Trophoblast cell (in vitro differentiated cells and primary cell): ENCODE measurements around the gene TNFAIP3.

Experiments
- DNase-seq, 2 donors: peaks; one replicate each; pipeline ENCODE4 v3.0.0-alpha.2; 2016
- H2AFZ ChIP-seq: 2 replicates; pipeline ENCODE4 v1.6.1; 2013; ENCODE audit warnings: low read length, moderate library complexity, mild to moderate bottlenecking; ENCODE audit not compliant: insufficient read depth, poor library complexity
- H2AK5ac ChIP-seq: 2 replicates; pipeline ENCODE4 v1.6.1; 2013; ENCODE audit warnings: mild to moderate bottlenecking, low read length
- H2BK120ac ChIP-seq: 2 replicates; pipeline ENCODE4 v1.6.1; 2013; ENCODE audit warnings: low read length, mild to moderate bottlenecking, moderate library complexity; ENCODE audit not compliant: insufficient read depth, poor library complexity
- H2BK12ac ChIP-seq: 2 replicates; pipeline ENCODE4 v1.6.1; 2013; ENCODE audit warnings: mild to moderate bottlenecking, low read length, moderate library complexity
- H2BK5ac ChIP-seq: 2 replicates; pipeline ENCODE4 v1.6.1; 2013; ENCODE audit warnings: low read length, low read depth, moderate library complexity, mild to moderate bottlenecking; ENCODE audit not compliant: poor library complexity
- H3K14ac ChIP-seq: 2 replicates; pipeline ENCODE4 v1.6.1; 2013; ENCODE audit warnings: mild to moderate bottlenecking, low read length
- H3K18ac ChIP-seq: 2 replicates; pipeline ENCODE4 v1.6.1; 2013; ENCODE audit warnings: mild to moderate bottlenecking, low read length
- H3K23ac ChIP-seq: 2 replicates; pipeline ENCODE4 v1.6.1; 2013; ENCODE audit warnings: low read length
- H3K27ac ChIP-seq: 2 replicates; pipeline ENCODE4 v1.5.1; 2013; ENCODE audit warnings: low read depth, mild to moderate bottlenecking, inconsistent platforms, low read length, moderate library complexity
- H3K27me3 ChIP-seq: 2 replicates; pipeline ENCODE4 v1.6.1; 2013; ENCODE audit warnings: inconsistent platforms, mild to moderate bottlenecking, low read length, moderate library complexity; ENCODE audit not compliant: insufficient read depth
- H3K36me3 ChIP-seq, 2 experiments: 1 replicate in 1 of 2; 2 replicates in 1 of 2; pipeline ENCODE4 v1.6.1; 2013; ENCODE audit warnings: low read length in 2 of 2, mild to moderate bottlenecking in 2 of 2, moderate library complexity in 1 of 2; ENCODE audit not compliant: insufficient read depth in 2 of 2, control insufficient read depth in 1 of 2
- H3K4ac ChIP-seq: 2 replicates; pipeline ENCODE4 v1.6.1; 2013; ENCODE audit warnings: low read depth, mild to moderate bottlenecking, low read length, moderate library complexity
- H3K4me1 ChIP-seq, 2 experiments: 1 replicate in 1 of 2; 2 replicates in 1 of 2; pipeline ENCODE4 v1.6.1; 2013; ENCODE audit warnings: low read length in 2 of 2, mild to moderate bottlenecking in 2 of 2, moderate library complexity in 1 of 2; ENCODE audit not compliant: insufficient read depth in 2 of 2, control insufficient read depth in 1 of 2
- H3K4me2 ChIP-seq: 2 replicates; pipeline ENCODE4 v1.6.1; 2013; ENCODE audit warnings: inconsistent platforms, mild to moderate bottlenecking, low read length, moderate library complexity
- H3K4me3 ChIP-seq: 2 replicates; pipeline ENCODE4 v1.5.1; 2013; ENCODE audit warnings: mild to moderate bottlenecking, low read depth, low read length, inconsistent platforms
- H3K79me1 ChIP-seq: one replicate; pipeline ENCODE4 v1.6.1; 2013; ENCODE audit warnings: low read length
- H3K79me2 ChIP-seq: 2 replicates; pipeline ENCODE4 v1.6.1; 2013; ENCODE audit warnings: low read length, mild to moderate bottlenecking; ENCODE audit not compliant: control insufficient read depth, insufficient read depth, poor library complexity
- H3K9ac ChIP-seq: 2 replicates; pipeline ENCODE4 v1.6.1; 2013; ENCODE audit warnings: mild to moderate bottlenecking, low read length
- H3K9me3 ChIP-seq: 2 replicates; pipeline ENCODE4 v1.6.1; 2013; ENCODE audit warnings: low read depth, mild to moderate bottlenecking, control low read depth, inconsistent platforms, low read length; ENCODE audit not compliant: insufficient read depth
- H4K12ac ChIP-seq: 2 replicates; pipeline ENCODE4 v1.6.1; 2013; ENCODE audit warnings: low read depth, mild to moderate bottlenecking, low read length, moderate library complexity
- H4K8ac ChIP-seq: 2 replicates; pipeline ENCODE4 v1.6.1; 2013; ENCODE audit warnings: low read depth, mild to moderate bottlenecking, low read length, moderate library complexity
- H4K91ac ChIP-seq: one replicate; pipeline ENCODE4 v1.6.1; 2013; ENCODE audit warnings: low read depth, mild to moderate bottlenecking, low read length, moderate library complexity
- WGBS: extraction: QIAGEN DNeasy Blood & Tissue Kit; methylation state at CpG from one replicate; pipeline ENCODE4 v1.1.7; 2013; ENCODE audit warnings: missing lambda C conversion rate; ENCODE audit not compliant: insufficient read length, insufficient coverage; ENCODE audit errors: extremely low coverage; 5-methylcytosine and 5-hydroxymethylcytosine counted together

TNFAIP3 gene

GRCh38 chr6:137879299-137879698, 12.2 kb downstream of the TNFAIP3 start:
- H2BK120ac ChIP-seq = no peak overlapping the region
- H2BK12ac ChIP-seq = no peak overlapping the region
- H3K14ac ChIP-seq = no peak overlapping the region
- peaks cover 1% of the 10 kb centered on the region for H3K79me1 ChIP-seq
- H3K79me2 ChIP-seq = no peaks in the 10 kb centered on the region
- no CpG with 5 or more reads among the region's 7 CpGs for WGBS
- no peak overlapping the region for H3K4me3 ChIP-seq
- H3K36me3 ChIP-seq = peaks cover 38 to 59% of the 10 kb centered on the region in 2 experiments
- DNase-seq = peak in 1 of 2 donors; percentile 6
- no peak overlapping the region for H4K8ac ChIP-seq
- H3K4me2 ChIP-seq = no peak overlapping the region
- H4K12ac ChIP-seq = no peak overlapping the region
- no peak overlapping the region for H3K4ac ChIP-seq
- H4K91ac ChIP-seq = no peak overlapping the region
- H3K27ac ChIP-seq = no peak overlapping the region
- no peaks in the 10 kb centered on the region for H3K27me3 ChIP-seq
- H3K18ac ChIP-seq = no peak overlapping the region
- no peak overlapping the region for H3K9ac ChIP-seq
- H2AK5ac ChIP-seq = no peak overlapping the region
- no peak overlapping the region for H3K23ac ChIP-seq
- H2BK5ac ChIP-seq = no peak overlapping the region
- H2AFZ ChIP-seq = no peak overlapping the region
- peaks cover 4 to 6% of the 10 kb centered on the region in 2 experiments for H3K4me1 ChIP-seq
- no peaks in the 10 kb centered on the region for H3K9me3 ChIP-seq

- Histone ChIP-seq H3K23ac (no peak overlapping the region), H2BK120ac (no peak overlapping the region)
- no CpG with 5 or more reads among the region's 13 CpGs for WGBS
These were observed 13.1 kb downstream of the TNFAIP3 start for GRCh38 chr6:137879885-137880745.

GRCh38 chr6:137880746-137881521, 13.9 kb downstream of the TNFAIP3 start:
- Histone ChIP-seq H3K4me3 (no peak overlapping the region), H3K36me3 (peaks cover 33 to 48% of the 10 kb centered on the region in 2 experiments), H2AK5ac (no peak overlapping the region), H3K27ac (no peak overlapping the region), H3K4ac (no peak overlapping the region), H3K27me3 (no peaks in the 10 kb centered on the region), H3K9me3 (no peaks in the 10 kb centered on the region), H3K23ac (no peak overlapping the region), H2BK5ac (no peak overlapping the region), H2BK120ac (no peak overlapping the region), H2BK12ac (no peak overlapping the region), H3K18ac (no peak overlapping the region), H4K8ac (no peak overlapping the region), H3K9ac (no peak overlapping the region), H3K79me2 (no peaks in the 10 kb centered on the region), H3K4me1 (peaks cover 0 to 2% of the 10 kb centered on the region in 2 experiments), H3K4me2 (no peak overlapping the region), H3K14ac (no peak overlapping the region), H2AFZ (no peak overlapping the region), H4K91ac (no peak overlapping the region), H3K79me1 (no peaks in the 10 kb centered on the region), H4K12ac (no peak overlapping the region)
- peak in 1 of 2 donors; percentile 20 for DNase-seq
- WGBS = no CpG with 5 or more reads among the region's 21 CpGs

More at GRCh38 chr6:137879885-137880745, 13.1 kb downstream of the TNFAIP3 start:
- H3K79me2 ChIP-seq = no peaks in the 10 kb centered on the region
- H3K9ac ChIP-seq = no peak overlapping the region
- H3K4me3 ChIP-seq = no peak overlapping the region
- peaks cover 33 to 54% of the 10 kb centered on the region in 2 experiments for H3K36me3 ChIP-seq
- H2BK12ac ChIP-seq = no peak overlapping the region
- peak in 1 of 2 donors; percentile 18 for DNase-seq
- peaks cover under 1 to 3% of the 10 kb centered on the region in 2 experiments for H3K4me1 ChIP-seq
- no peak overlapping the region for H4K8ac ChIP-seq
- H3K79me1 ChIP-seq = no peaks in the 10 kb centered on the region
- H3K4ac ChIP-seq = no peak overlapping the region
- H4K12ac ChIP-seq = no peak overlapping the region
- H3K27me3 ChIP-seq = no peaks in the 10 kb centered on the region
- H2AFZ ChIP-seq = no peak overlapping the region
- H3K27ac ChIP-seq = no peak overlapping the region
- H3K9me3 ChIP-seq = no peaks in the 10 kb centered on the region
- H2AK5ac ChIP-seq = no peak overlapping the region
- H3K4me2 ChIP-seq = no peak overlapping the region
- H4K91ac ChIP-seq = no peak overlapping the region
- no peak overlapping the region for H2BK5ac ChIP-seq
- H3K18ac ChIP-seq = no peak overlapping the region
- H3K14ac ChIP-seq = no peak overlapping the region

- H3K79me1 ChIP-seq = no peaks in the 10 kb centered on the region
- H3K9me3 ChIP-seq = no peaks in the 10 kb centered on the region
- no CpG with 5 or more reads among the region's 9 CpGs for WGBS
- peaks cover 0 to 2% of the 10 kb centered on the region in 2 experiments for H3K4me1 ChIP-seq
- no peak overlapping the region for H3K18ac ChIP-seq
- H2BK120ac ChIP-seq = no peak overlapping the region
- H2AFZ ChIP-seq = no peak overlapping the region
- peak in 1 of 2 donors; percentile 24 for DNase-seq
- H2BK12ac ChIP-seq = no peak overlapping the region
- no peak overlapping the region for H4K12ac ChIP-seq
- H2AK5ac ChIP-seq = no peak overlapping the region
- no peak overlapping the region for H4K91ac ChIP-seq
- H3K27me3 ChIP-seq = no peaks in the 10 kb centered on the region
- H3K23ac ChIP-seq = no peak overlapping the region
- no peak overlapping the region for H3K27ac ChIP-seq
- H3K14ac ChIP-seq = no peak overlapping the region
- H3K9ac ChIP-seq = no peak overlapping the region
- peaks cover 30 to 45% of the 10 kb centered on the region in 2 experiments for H3K36me3 ChIP-seq
- H4K8ac ChIP-seq = no peak overlapping the region
- no peaks in the 10 kb centered on the region for H3K79me2 ChIP-seq
- H3K4me2 ChIP-seq = no peak overlapping the region
- no peak overlapping the region for H2BK5ac ChIP-seq
- no peak overlapping the region for H3K4ac ChIP-seq
- H3K4me3 ChIP-seq = no peak overlapping the region
These were observed 14.4 kb downstream of the TNFAIP3 start for GRCh38 chr6:137881522-137881886.
